ENCODE results near the gene DNPH1. TPM values are rescaled to one million over a fixed set of nuclear protein-coding genes. Genes with fewer than 3 reads are reported as not detected.

DNPH1 gene
- total and polyA plus RNA-seq, 11 donors, result 18.9 to 63.7 (median 29.7) TPM

GRCh38 chr6:43277306-43277642 is 48.0 kb upstream of the DNPH1 start:
- Histone ChIP-seq H3K4me3 (no peak overlapping the region), H3K9me3 (no peaks in the 10 kb centered on the region), H3K36me3 (no peaks in the 10 kb centered on the region), H3K4me1 (peaks cover 0 to 15% (median 8%) of the 10 kb centered on the region in 12 donors), H3K27ac (no peak overlapping the region), H3K27me3 (peaks cover 0 to 33% (median 13%) of the 10 kb centered on the region in 9 donors)
- WGBS, 4 donors, result 80 to 91% (median 85%) methylated on average over 5 to 6 of the region's 6 CpGs
- intact Hi-C loops (cut with DNase I), result no loop called here
- DNase-seq (peak in 1 of 5 donors; percentile 19), ATAC-seq (no peak)
- TF ChIP-seq, protein P1, sequence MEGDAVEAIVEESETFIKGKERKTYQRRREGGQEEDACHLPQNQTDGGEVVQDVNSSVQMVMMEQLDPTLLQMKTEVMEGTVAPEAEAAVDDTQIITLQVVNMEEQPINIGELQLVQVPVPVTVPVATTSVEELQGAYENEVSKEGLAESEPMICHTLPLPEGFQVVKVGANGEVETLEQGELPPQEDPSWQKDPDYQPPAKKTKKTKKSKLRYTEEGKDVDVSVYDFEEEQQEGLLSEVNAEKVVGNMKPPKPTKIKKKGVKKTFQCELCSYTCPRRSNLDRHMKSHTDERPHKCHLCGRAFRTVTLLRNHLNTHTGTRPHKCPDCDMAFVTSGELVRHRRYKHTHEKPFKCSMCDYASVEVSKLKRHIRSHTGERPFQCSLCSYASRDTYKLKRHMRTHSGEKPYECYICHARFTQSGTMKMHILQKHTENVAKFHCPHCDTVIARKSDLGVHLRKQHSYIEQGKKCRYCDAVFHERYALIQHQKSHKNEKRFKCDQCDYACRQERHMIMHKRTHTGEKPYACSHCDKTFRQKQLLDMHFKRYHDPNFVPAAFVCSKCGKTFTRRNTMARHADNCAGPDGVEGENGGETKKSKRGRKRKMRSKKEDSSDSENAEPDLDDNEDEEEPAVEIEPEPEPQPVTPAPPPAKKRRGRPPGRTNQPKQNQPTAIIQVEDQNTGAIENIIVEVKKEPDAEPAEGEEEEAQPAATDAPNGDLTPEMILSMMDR (IDR thresholded peaks at IDR 0.05), result no peak
- no peak for TF ChIP-seq POLR2A (IDR thresholded peaks at IDR 0.05)

GRCh38 chr6:43276577-43277305 is 47.5 kb upstream of the DNPH1 start:
- TF ChIP-seq, protein P1 (IDR thresholded peaks at IDR 0.05), result no peak
- no peak for TF ChIP-seq POLR2A (IDR thresholded peaks at IDR 0.05)
- Histone ChIP-seq H3K9me3 (no peaks in the 10 kb centered on the region), H3K27ac (no peak overlapping the region), H3K4me3 (peak overlapping the region in 4 of 12 donors; percentile 52 to 55 (median 54)), H3K4me1 (peaks cover 0 to 15% (median 8%) of the 10 kb centered on the region in 12 donors), H3K27me3 (peaks cover 0 to 33% (median 13%) of the 10 kb centered on the region in 9 donors), H3K36me3 (no peaks in the 10 kb centered on the region)
- 81 to 89% (median 87%) methylated on average over 11 of the region's 11 CpGs for WGBS, 4 donors
- intact Hi-C loops (cut with DNase I), result no loop called here
- DNase-seq, result peak in 1 of 5 donors; percentile 21
- no peak for ATAC-seq

GRCh38 chr6:43275801-43276576 is 46.7 kb upstream of the DNPH1 start:
- H3K36me3 ChIP-seq, result no peaks in the 10 kb centered on the region
- no peaks in the 10 kb centered on the region for H3K9me3 ChIP-seq
- 31 to 55% (median 35%) methylated on average over 48 to 64 of the region's 64 CpGs for WGBS, 4 donors
- intact Hi-C loops (cut with DNase I), result no loop called here
- peaks cover 0 to 33% (median 13%) of the 10 kb centered on the region in 9 donors for H3K27me3 ChIP-seq
- no peak overlapping the region for H3K27ac ChIP-seq
- peak overlapping the region in 11 of 12 donors; percentile 22 to 55 (median 51) for H3K4me3 ChIP-seq
- peak in 1 of 5 donors; percentile 47 for DNase-seq
- ATAC-seq, result no peak
- TF ChIP-seq, protein P1 (IDR thresholded peaks at IDR 0.05), result no peak
- TF ChIP-seq POLR2A (IDR thresholded peaks at IDR 0.05), result no peak
- peaks cover 0 to 15% (median 8%) of the 10 kb centered on the region in 12 donors for H3K4me1 ChIP-seq
